RPMI7951 (cell line): Measurements from ENCODE around the gene ITIH1. TPM values are rescaled to one million over a fixed set of nuclear protein-coding genes. Genes with fewer than 3 reads are reported as not detected.

ENCODE experiments used
- DNase-seq: peaks from one replicate; pipeline ENCODE4 v3.0.0-alpha.2; 2012; ENCODE audit warnings: low read depth
- total RNA-seq: library from RNA; depleted of rRNA; stranded (reverse); fragments of >200 nt; shearing (Covaris generic); gene quantifications from 2 replicates; pipeline ENCODE4 v1.2.3, GENCODE V29; 2014

The ITIH1 gene
- total RNA-seq, 1 experiment from 2014 or later: not detected

GRCh38 chr3:52789746-52790040, 12.3 kb downstream of the ITIH1 start:
- DNase-seq: no peak

- no peak for DNase-seq
These were observed 12.9 kb downstream of the ITIH1 start for GRCh38 chr3:52790337-52790736.

GRCh38 chr3:52790741-52791140, 13.3 kb downstream of the ITIH1 start:
- no peak for DNase-seq

GRCh38 chr3:52791366-52791765, 14.0 kb downstream of the ITIH1 start:
- DNase-seq: no peak

GRCh38 chr3:52791928-52792327, 14.5 kb downstream of the ITIH1 start:
- DNase-seq: no peak

- DNase-seq: no peak
These were observed 15.0 kb downstream of the ITIH1 start for GRCh38 chr3:52792413-52792812.

GRCh38 chr3:52792961-52793695, 15.7 kb downstream of the ITIH1 start:
- peak; percentile 47 for DNase-seq

GRCh38 chr3:52793702-52794611, 16.6 kb downstream of the ITIH1 start:
- DNase-seq: no peak

GRCh38 chr3:52794612-52795099, 17.3 kb downstream of the ITIH1 start, which contains the start of gene ITIH3:
TSS of gene ITIH3 (plus strand) at chr3:52794796. CDS start at chr3:52794804, 8 bp downstream.
- no peak for DNase-seq

GRCh38 chr3:52795298-52795900, 18.0 kb downstream of the ITIH1 start:
- DNase-seq: no peak

- no peak for DNase-seq
These were observed 19.0 kb downstream of the ITIH1 start for GRCh38 chr3:52796411-52796810.

- no peak for DNase-seq
These were observed 21.1 kb downstream of the ITIH1 start for GRCh38 chr3:52798376-52798977.

GRCh38 chr3:52798978-52799476, 21.6 kb downstream of the ITIH1 start:
- no peak for DNase-seq

- no peak for DNase-seq
These were observed 22.7 kb downstream of the ITIH1 start for GRCh38 chr3:52800079-52800478.

GRCh38 chr3:52801839-52802238, 24.4 kb downstream of the ITIH1 start:
- no peak for DNase-seq

GRCh38 chr3:52805270-52806039, 28.1 kb downstream of the ITIH1 start:
- no peak for DNase-seq

GRCh38 chr3:52809149-52809548, 31.8 kb downstream of the ITIH1 start:
- no peak for DNase-seq

- DNase-seq: no peak
These were observed 32.4 kb downstream of the ITIH1 start for GRCh38 chr3:52809662-52810377.

- no peak for DNase-seq
These were observed 33.5 kb downstream of the ITIH1 start for GRCh38 chr3:52810923-52811322.

- DNase-seq: no peak
These were observed 34.1 kb downstream of the ITIH1 start for GRCh38 chr3:52811452-52812011.
